Hematopoietic multipotent progenitor cell (in vitro differentiated cells): ENCODE measurements around the gene PABPN1L. TPM values are rescaled to one million over a fixed set of nuclear protein-coding genes. Genes with fewer than 3 reads are reported as not detected.

Experiments used
- DNase-seq, 3 donors: peaks; one replicate each; pipeline ENCODE4 v3.0.0-alpha.2; 2011 to 2015; ENCODE audit warnings: low read depth in 2 of 3, low spot score in 2 of 3
- total RNA-seq: library from RNA; depleted of rRNA; stranded (reverse); fragments of >200 nt; gene quantifications from one replicate; pipeline ENCODE4 v1.2.3, GENCODE V29; 2012

Gene PABPN1L
- total RNA-seq = 0.54 TPM

GRCh38 chr16:88866151-88866920 is at the start of gene PABPN1L:
TSS of gene PABPN1L (minus strand) at chr16:88866660. CDS start at chr16:88866606, 54 bp downstream.
- no peak for DNase-seq

GRCh38 chr16:88915639-88916327 is 49.3 kb upstream of the PABPN1L start:
- DNase-seq = no peak

- DNase-seq = peak in 1 of 3 donors; percentile 14
These were observed 48.4 kb upstream of the PABPN1L start for GRCh38 chr16:88914750-88915368.

- DNase-seq = no peak
These were observed 47.4 kb upstream of the PABPN1L start for GRCh38 chr16:88913870-88914269.

GRCh38 chr16:88913001-88913612 is 46.6 kb upstream of the PABPN1L start:
- DNase-seq = no peak

- no peak for DNase-seq
These were observed 46.1 kb upstream of the PABPN1L start for GRCh38 chr16:88912556-88912955.

- DNase-seq = no peak
These were observed 45.5 kb upstream of the PABPN1L start for GRCh38 chr16:88911946-88912310.

- DNase-seq = peak in 1 of 3 donors; percentile 31
These were observed 44.9 kb upstream of the PABPN1L start for GRCh38 chr16:88911136-88911945.

GRCh38 chr16:88910284-88911135 is 44.0 kb upstream of the PABPN1L start:
- no peak for DNase-seq

- DNase-seq = no peak
These were observed 43.2 kb upstream of the PABPN1L start for GRCh38 chr16:88909431-88910210.

- DNase-seq = no peak
These were observed 41.8 kb upstream of the PABPN1L start for GRCh38 chr16:88908307-88908706.

GRCh38 chr16:88907768-88908167 is 41.3 kb upstream of the PABPN1L start:
- no peak for DNase-seq

- DNase-seq = no peak
These were observed 40.2 kb upstream of the PABPN1L start for GRCh38 chr16:88906535-88907105.

GRCh38 chr16:88906020-88906419 is 39.6 kb upstream of the PABPN1L start:
- no peak for DNase-seq

- DNase-seq = peak in 2 of 3 donors; percentile 42 to 45
These were observed 39.1 kb upstream of the PABPN1L start for GRCh38 chr16:88905563-88905962.

- DNase-seq = no peak
These were observed 38.4 kb upstream of the PABPN1L start for GRCh38 chr16:88904676-88905365.

- DNase-seq = no peak
These were observed 36.8 kb upstream of the PABPN1L start for GRCh38 chr16:88903267-88903666.

- no peak for DNase-seq
These were observed 36.3 kb upstream of the PABPN1L start for GRCh38 chr16:88902744-88903143.
